ENCODE data around the gene FRMD4A. TPM values are rescaled to one million over a fixed set of nuclear protein-coding genes. Genes with fewer than 3 reads are reported as not detected.

FRMD4A gene
- total RNA-seq, 1 experiment from 2014 or later, result 19.6 TPM

GRCh38 chr10:13773043-13773442 is 557.7 kb downstream of the FRMD4A start:
- Histone ChIP-seq H3K79me2 (ENCODE audit: insufficient read depth, low read length) (0 out of 2 replicates have a peak, but pooled peaks cover 1% of the 10 kb centered on the region), H4K20me1 (ENCODE audit: control insufficient read depth, insufficient read depth, insufficient read length) (no peaks in the 10 kb centered on the region), H2BK12ac (ENCODE audit: insufficient read length, low read depth, low read length) (no peak overlapping the region), H3K27me3 (ENCODE audit: insufficient read depth, low read length) (no peaks in the 10 kb centered on the region), H3K4me2 (ENCODE audit: insufficient read depth, insufficient read length, low read length) (no peak overlapping the region), H4K5ac (ENCODE audit: insufficient read length, low read depth, low read length) (no peak overlapping the region), H3K4ac (ENCODE audit: low read depth, low read length) (no peak overlapping the region), H3K9ac (ENCODE audit: extremely low read depth, insufficient read length, low read length) (no peak overlapping the region), H2BK120ac (ENCODE audit: low read depth, low read length, poor library complexity, severe bottlenecking) (no peak overlapping the region), H2BK5ac (ENCODE audit: insufficient read length, low read length) (no peak overlapping the region), H3K4me1 (ENCODE audit: insufficient read depth, low read length) (0 out of 2 replicates have a peak, but pooled peaks cover 2% of the 10 kb centered on the region), H4K8ac (replicated peaks; ENCODE audit: insufficient read length, low read depth, low read length) (no peak overlapping the region), H3K18ac (ENCODE audit: insufficient read length, low read depth, low read length) (no peak overlapping the region), H2BK20ac (ENCODE audit: low read depth, low read length, poor library complexity, severe bottlenecking) (no peak overlapping the region), H3K79me1 (ENCODE audit: insufficient read depth, low read depth, low read length, poor library complexity, severe bottlenecking) (no peaks in the 10 kb centered on the region), H3T11ph (ENCODE audit: low read length) (no peak overlapping the region), H3K27ac (ENCODE audit: insufficient read length, low read depth, low read length) (no peak overlapping the region), H4K91ac (ENCODE audit: insufficient read length, low read depth, low read length) (no peak overlapping the region), H2AFZ (ENCODE audit: low read length) (no peak overlapping the region), H2AK5ac (ENCODE audit: insufficient read length, low read length) (no peak overlapping the region), H2BK15ac (ENCODE audit: low read depth, low read length) (no peak overlapping the region), H3K14ac (ENCODE audit: insufficient read depth, low read length) (no peak overlapping the region), H3K23ac (ENCODE audit: insufficient read length, low read depth, low read length) (no peak overlapping the region), H3K56ac (ENCODE audit: insufficient read length, low read depth, low read length) (no peak overlapping the region), H3K9me3 (ENCODE audit: control insufficient read depth, low read depth, low read length) (no peaks in the 10 kb centered on the region), H3K23me2 (ENCODE audit: insufficient read length, low read depth, low read length, poor library complexity, severe bottlenecking) (no peaks in the 10 kb centered on the region)
- H3K9me3 Mint-ChIP-seq, result no peaks in the 10 kb centered on the region; a peak in 1 of 5 replicates
- H3K4me3 Mint-ChIP-seq, result no peak overlapping the region
- DNase-seq, result no peak
- peaks cover 7 to 10% of the 10 kb centered on the region in 2 experiments for H3K4me1 Mint-ChIP-seq
- peaks cover 5 to 14% (median 6%) of the 10 kb centered on the region in 3 experiments for H3K36me3 Mint-ChIP-seq (ENCODE audit: insufficient read depth in 1 of 3, low read depth in 3 of 3)
- WGBS (ENCODE audit: extremely low coverage, insufficient read length, low lambda C conversion rate), result no CpG with 5 or more reads among the region's 8 CpGs
- TF ChIP-seq, protein P1, sequence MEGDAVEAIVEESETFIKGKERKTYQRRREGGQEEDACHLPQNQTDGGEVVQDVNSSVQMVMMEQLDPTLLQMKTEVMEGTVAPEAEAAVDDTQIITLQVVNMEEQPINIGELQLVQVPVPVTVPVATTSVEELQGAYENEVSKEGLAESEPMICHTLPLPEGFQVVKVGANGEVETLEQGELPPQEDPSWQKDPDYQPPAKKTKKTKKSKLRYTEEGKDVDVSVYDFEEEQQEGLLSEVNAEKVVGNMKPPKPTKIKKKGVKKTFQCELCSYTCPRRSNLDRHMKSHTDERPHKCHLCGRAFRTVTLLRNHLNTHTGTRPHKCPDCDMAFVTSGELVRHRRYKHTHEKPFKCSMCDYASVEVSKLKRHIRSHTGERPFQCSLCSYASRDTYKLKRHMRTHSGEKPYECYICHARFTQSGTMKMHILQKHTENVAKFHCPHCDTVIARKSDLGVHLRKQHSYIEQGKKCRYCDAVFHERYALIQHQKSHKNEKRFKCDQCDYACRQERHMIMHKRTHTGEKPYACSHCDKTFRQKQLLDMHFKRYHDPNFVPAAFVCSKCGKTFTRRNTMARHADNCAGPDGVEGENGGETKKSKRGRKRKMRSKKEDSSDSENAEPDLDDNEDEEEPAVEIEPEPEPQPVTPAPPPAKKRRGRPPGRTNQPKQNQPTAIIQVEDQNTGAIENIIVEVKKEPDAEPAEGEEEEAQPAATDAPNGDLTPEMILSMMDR (conservative IDR thresholded peaks at IDR 0.05), result no peak
- no peaks in the 10 kb centered on the region for H3K27me3 Mint-ChIP-seq (ENCODE audit: low read depth)
- no peak overlapping the region for H3K27ac Mint-ChIP-seq

All from H9 (cell line).